SK-N-SH treated with all-trans-retinoic acid at 6 μM for 48 hours (cell line): ENCODE results near the gene ANKRD62.

Source experiments
- ESRRG ChIP-seq: fragments of 250-450 bp; sonication (Bioruptor Pico); IDR thresholded peaks from 2 replicates; pipeline ENCODE4 v1.6.1; 2021; ENCODE audit warnings: mild to moderate bottlenecking
- ISL1 ChIP-seq: fragments of 250-450 bp; sonication (Bioruptor Pico); IDR thresholded peaks from 2 replicates; pipeline ENCODE4 v2.1.2; 2022; ENCODE audit warnings: mild to moderate bottlenecking, moderate library complexity
- PATZ1 ChIP-seq: fragments of 250-450 bp; sonication (Bioruptor Pico); IDR thresholded peaks from 2 replicates; pipeline ENCODE4 v1.8.0; 2020; ENCODE audit warnings: mild to moderate bottlenecking, moderate library complexity, borderline replicate concordance
- SNAI2 ChIP-seq: fragments of 250-450 bp; sonication (Bioruptor Pico); IDR thresholded peaks from 2 replicates; pipeline ENCODE4 v1.5.0; 2020; ENCODE audit warnings: mild to moderate bottlenecking, moderate library complexity
- TCF4 ChIP-seq: fragments of 250-450 bp; sonication (Bioruptor Pico); IDR thresholded peaks from 2 replicates; pipeline ENCODE4 v1.8.0; 2021; ENCODE audit warnings: mild to moderate bottlenecking, moderate library complexity, borderline replicate concordance
- ZFP3 ChIP-seq: fragments of 250-450 bp; sonication (Bioruptor Pico); IDR thresholded peaks from 2 replicates; pipeline ENCODE4 v1.5.0; 2020; ENCODE audit warnings: mild to moderate bottlenecking, moderate library complexity
- ZNF8 ChIP-seq: fragments of 450-650 bp; formaldehyde crosslinking; IDR thresholded peaks from 2 replicates; pipeline ENCODE4 v1.5.0; 2020; ENCODE audit warnings: mild to moderate bottlenecking, moderate library complexity

- TF ChIP-seq PATZ1 (CRISPR knock-in tag): no peak
- no peak for TF ChIP-seq SNAI2 (CRISPR knock-in tag)
- no peak for TF ChIP-seq ESRRG (CRISPR knock-in tag)
- TF ChIP-seq ZNF8: no peak
- no peak for TF ChIP-seq ZFP3 (CRISPR knock-in tag)
- TF ChIP-seq ISL1 (CRISPR knock-in tag): no peak
- TF ChIP-seq TCF4 (CRISPR knock-in tag): no peak
Measured at GRCh38 chr18:12056884-12057402, 36.7 kb upstream of the ANKRD62 start.
